ENCODE results near the gene KCTD11. TPM values are rescaled to one million over a fixed set of nuclear protein-coding genes. Genes with fewer than 3 reads are reported as not detected.

Gene KCTD11
- 5.3 and 5.6 TPM in 2 replicates for total RNA-seq (2021)
- long read RNA-seq, transcript KCTD11-202 (1 exons, 3,051 nt): minor isoform, 7 of 23 reads
- long read RNA-seq, transcript KCTD11-201 (1 exons, 2,783 nt): major isoform, 16 of 23 reads
- long read RNA-seq, partial matches to known transcripts: 0 of 23 reads
- long read RNA-seq, other reads (novel, unspliced or antisense): 0 of 23 reads

DNA sequence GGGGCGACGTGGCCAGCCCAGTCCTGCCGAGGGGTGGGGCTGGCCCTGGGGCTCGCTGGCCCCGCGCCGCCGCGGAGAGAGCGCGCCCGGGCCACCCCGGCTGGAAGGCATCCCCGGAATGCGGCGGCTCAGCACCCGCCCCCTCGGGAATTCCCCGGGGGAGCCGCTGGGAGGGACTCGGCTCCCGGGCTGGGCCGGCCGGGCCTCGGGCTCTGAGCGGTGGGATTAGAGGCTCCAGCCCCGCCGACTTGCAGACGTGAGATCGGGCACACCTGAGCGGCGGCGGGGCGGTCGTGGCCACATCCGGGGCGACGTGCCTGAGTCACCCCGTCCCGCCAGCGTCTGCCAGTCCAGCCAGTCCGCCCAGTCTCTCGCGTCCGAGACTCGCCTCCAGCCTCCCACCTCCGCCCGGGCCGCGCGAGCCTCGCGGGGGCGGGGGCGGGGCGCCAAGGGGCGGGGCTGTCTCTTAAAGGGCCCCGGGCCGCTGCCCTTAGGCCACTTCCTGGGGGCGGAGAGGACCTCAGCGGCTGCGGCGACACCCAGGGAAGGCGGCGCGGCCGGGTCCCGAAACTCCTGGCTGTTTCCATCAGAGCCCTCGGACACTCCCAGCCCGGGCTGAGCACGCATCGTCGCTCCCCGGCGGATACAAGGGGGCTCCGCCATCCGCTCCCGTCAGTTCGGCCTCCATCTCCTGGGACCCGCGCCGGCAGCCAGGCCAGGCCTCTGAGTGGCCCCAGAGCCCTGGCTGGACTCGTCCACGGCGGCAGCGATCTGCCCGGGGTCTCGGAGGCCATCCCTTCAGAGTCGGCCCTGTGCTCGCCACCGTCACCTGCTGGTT is at the start of gene KCTD11:
Gene KCTD11 (plus strand): TSS at position 498 of the 838 bp plus-strand sequence.
- peaks cover 12% of the 10 kb centered on the region for H3K23me2 ChIP-seq (ENCODE audit: insufficient read length, low read depth, low read length, poor library complexity, severe bottlenecking)
- H3T11ph ChIP-seq (ENCODE audit: low read length): no peak within 1 kb of the TSS
- peak within 1 kb of the TSS; percentile 8 for H3K9ac ChIP-seq (ENCODE audit: extremely low read depth, insufficient read length, low read length)
- no CpG with 5 or more reads among the region's 91 CpGs for WGBS (ENCODE audit: extremely low coverage, insufficient read length, low lambda C conversion rate)
- no peaks in the 10 kb centered on the region for H4K20me1 ChIP-seq (ENCODE audit: control insufficient read depth, insufficient read depth, insufficient read length)
- H3K27ac ChIP-seq (ENCODE audit: insufficient read length, low read depth, low read length): no peak within 1 kb of the TSS
- H2BK15ac ChIP-seq (ENCODE audit: low read depth, low read length): no peak within 1 kb of the TSS
- H2BK5ac ChIP-seq (ENCODE audit: insufficient read length, low read length): no peak within 1 kb of the TSS
- no peak within 1 kb of the TSS for H3K56ac ChIP-seq (ENCODE audit: insufficient read length, low read depth, low read length)
- no peaks in the 10 kb centered on the region; a peak in 1 of 7 replicates for H3K36me3 Mint-ChIP-seq (ENCODE audit: insufficient read depth in 1 of 3, low read depth in 3 of 3)
- peak; percentile 92 for DNase-seq
- TF ChIP-seq, protein P1, sequence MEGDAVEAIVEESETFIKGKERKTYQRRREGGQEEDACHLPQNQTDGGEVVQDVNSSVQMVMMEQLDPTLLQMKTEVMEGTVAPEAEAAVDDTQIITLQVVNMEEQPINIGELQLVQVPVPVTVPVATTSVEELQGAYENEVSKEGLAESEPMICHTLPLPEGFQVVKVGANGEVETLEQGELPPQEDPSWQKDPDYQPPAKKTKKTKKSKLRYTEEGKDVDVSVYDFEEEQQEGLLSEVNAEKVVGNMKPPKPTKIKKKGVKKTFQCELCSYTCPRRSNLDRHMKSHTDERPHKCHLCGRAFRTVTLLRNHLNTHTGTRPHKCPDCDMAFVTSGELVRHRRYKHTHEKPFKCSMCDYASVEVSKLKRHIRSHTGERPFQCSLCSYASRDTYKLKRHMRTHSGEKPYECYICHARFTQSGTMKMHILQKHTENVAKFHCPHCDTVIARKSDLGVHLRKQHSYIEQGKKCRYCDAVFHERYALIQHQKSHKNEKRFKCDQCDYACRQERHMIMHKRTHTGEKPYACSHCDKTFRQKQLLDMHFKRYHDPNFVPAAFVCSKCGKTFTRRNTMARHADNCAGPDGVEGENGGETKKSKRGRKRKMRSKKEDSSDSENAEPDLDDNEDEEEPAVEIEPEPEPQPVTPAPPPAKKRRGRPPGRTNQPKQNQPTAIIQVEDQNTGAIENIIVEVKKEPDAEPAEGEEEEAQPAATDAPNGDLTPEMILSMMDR (conservative IDR thresholded peaks at IDR 0.05): no peak; the same call in 2 of the 3 replicates
- no peak within 1 kb of the TSS for H2BK120ac ChIP-seq (ENCODE audit: low read depth, low read length, poor library complexity, severe bottlenecking)
- peak within 1 kb of the TSS; percentile 54 for H3K18ac ChIP-seq (ENCODE audit: insufficient read length, low read depth, low read length)
- H3K79me2 ChIP-seq (ENCODE audit: insufficient read depth, low read length): no peaks in the 10 kb centered on the region; the same call in 1 of the 2 replicates
- H2BK12ac ChIP-seq (ENCODE audit: insufficient read length, low read depth, low read length): no peak within 1 kb of the TSS
- H3K9me3 Mint-ChIP-seq: no peaks in the 10 kb centered on the region
- peak within 1 kb of the TSS; percentile 50 for H3K4me2 ChIP-seq (ENCODE audit: insufficient read depth, insufficient read length, low read length)
- no peak within 1 kb of the TSS for H2AFZ ChIP-seq (ENCODE audit: low read length)
- H3K23ac ChIP-seq (ENCODE audit: insufficient read length, low read depth, low read length): no peak within 1 kb of the TSS
- no peaks in the 10 kb centered on the region for H3K9me3 ChIP-seq (ENCODE audit: control insufficient read depth, low read depth, low read length)
- no peak within 1 kb of the TSS for H4K91ac ChIP-seq (ENCODE audit: insufficient read length, low read depth, low read length)
- peak within 1 kb of the TSS in 2 of 3 experiments; percentile 47 to 89; a peak in 3 of 7 replicates for H3K27ac Mint-ChIP-seq
- H3K4ac ChIP-seq (ENCODE audit: low read depth, low read length): no peak within 1 kb of the TSS
- no peak within 1 kb of the TSS for H4K8ac ChIP-seq (replicated peaks; ENCODE audit: insufficient read length, low read depth, low read length)
- no peak within 1 kb of the TSS for H2BK20ac ChIP-seq (ENCODE audit: low read depth, low read length, poor library complexity, severe bottlenecking)
- no peaks in the 10 kb centered on the region for H3K79me1 ChIP-seq (ENCODE audit: insufficient read depth, low read depth, low read length, poor library complexity, severe bottlenecking)
- H3K27me3 Mint-ChIP-seq (ENCODE audit: low read depth): peaks cover 8% of the 10 kb centered on the region
- peak within 1 kb of the TSS; percentile 77 to 88 for H3K4me3 Mint-ChIP-seq
- H2AK5ac ChIP-seq (ENCODE audit: insufficient read length, low read length): no peak within 1 kb of the TSS
- peaks cover 29 to 37% of the 10 kb centered on the region in 2 experiments for H3K4me1 Mint-ChIP-seq
- 0 out of 2 replicates have a peak, but pooled peaks cover 2% of the 10 kb centered on the region for H3K4me1 ChIP-seq (ENCODE audit: insufficient read depth, low read length)
- H3K27me3 ChIP-seq (ENCODE audit: insufficient read depth, low read length): no peaks in the 10 kb centered on the region
- H4K5ac ChIP-seq (ENCODE audit: insufficient read length, low read depth, low read length): no peak within 1 kb of the TSS
- H3K14ac ChIP-seq (ENCODE audit: insufficient read depth, low read length): peak within 1 kb of the TSS; percentile 74

All from H9 (cell line).